Uterus (tissue), 4 donors: ENCODE measurements around the gene MAP3K20. TPM values are rescaled to one million over a fixed set of nuclear protein-coding genes. Genes with fewer than 3 reads are reported as not detected.

ENCODE experiments used
- DNase-seq, 2 donors: peaks; one replicate each; pipeline ENCODE4 v3.0.0-alpha.2; 2019 to 2020
- H3K27ac ChIP-seq, 2 donors: fragments of 200-600 bp; sonication (generic); 1 replicate in 1 of 2; 2 replicates in 1 of 2; pipeline ENCODE4 v1.5.1; 2016 to 2018
- H3K27me3 ChIP-seq, 2 donors: fragments of 200-600 bp; sonication (generic); one replicate each; pipeline ENCODE4 v1.5.1; 2018 to 2019; ENCODE audit warnings: control low read depth in 1 of 2
- H3K36me3 ChIP-seq, 2 donors: fragments of 200-600 bp; sonication (generic); one replicate each; pipeline ENCODE4 v1.5.1; 2019; ENCODE audit warnings: control low read depth in 1 of 2
- H3K4me1 ChIP-seq, 2 donors: fragments of 200-600 bp; sonication (generic); one replicate each; pipeline ENCODE4 v1.5.1; 2018 to 2019; ENCODE audit warnings: control low read depth in 1 of 2
- H3K4me3 ChIP-seq, 2 donors: fragments of 200-600 bp; sonication (generic); 1 replicate in 1 of 2; 2 replicates in 1 of 2; pipeline ENCODE4 v1.5.1; 2018 to 2019; ENCODE audit warnings: mild to moderate bottlenecking in 1 of 2
- H3K9me3 ChIP-seq, 2 donors: fragments of 200-600 bp; sonication (generic); one replicate each; pipeline ENCODE4 v1.5.1; 2019; ENCODE audit warnings: control low read depth in 1 of 2
- POLR2A ChIP-seq, 2 donors: fragments of 450-650 bp; IDR thresholded peaks; one replicate each; pipeline ENCODE4 v1.6.1; 2016; ENCODE audit warnings: antibody characterized with exemption in 2 of 2, mild to moderate bottlenecking in 1 of 2, moderate library complexity in 1 of 2
- intact Hi-C: fragments of 100-400 bp; cut with DNase I; formaldehyde crosslinking; loops from one replicate; pipeline ENCODE4 v1.15.1; 2023; ENCODE audit warnings: low total_unique reads
- total RNA-seq, 4 donors: library from RNA; depleted of rRNA in 3 of 4; stranded (reverse); fragments of >200 nt in 3 of 4; gene quantifications; one replicate each; pipeline versions ENCODE4 v1.1.0 to v1.2.4, GENCODE V29; 2014 to 2023
- TF ChIP-seq, protein P1 (sequence below), 4 experiments: fragments of 200-600 bp in 2 of 4; fragments of 450-650 bp in 2 of 4; sonication (generic) in 2 of 4; IDR thresholded peaks; one replicate each; pipeline ENCODE4 v1.5.1; 2016 to 2019; ENCODE audit warnings: antibody characterized with exemption in 4 of 4, mild to moderate bottlenecking in 2 of 4, moderate library complexity in 1 of 4
- donor health status: DM: yes; HTN: yes; CAD: no.

MAP3K20 gene
- total RNA-seq, 4 donors from 2014 or later = 47.6 to 183 (median 124) TPM

DNA sequence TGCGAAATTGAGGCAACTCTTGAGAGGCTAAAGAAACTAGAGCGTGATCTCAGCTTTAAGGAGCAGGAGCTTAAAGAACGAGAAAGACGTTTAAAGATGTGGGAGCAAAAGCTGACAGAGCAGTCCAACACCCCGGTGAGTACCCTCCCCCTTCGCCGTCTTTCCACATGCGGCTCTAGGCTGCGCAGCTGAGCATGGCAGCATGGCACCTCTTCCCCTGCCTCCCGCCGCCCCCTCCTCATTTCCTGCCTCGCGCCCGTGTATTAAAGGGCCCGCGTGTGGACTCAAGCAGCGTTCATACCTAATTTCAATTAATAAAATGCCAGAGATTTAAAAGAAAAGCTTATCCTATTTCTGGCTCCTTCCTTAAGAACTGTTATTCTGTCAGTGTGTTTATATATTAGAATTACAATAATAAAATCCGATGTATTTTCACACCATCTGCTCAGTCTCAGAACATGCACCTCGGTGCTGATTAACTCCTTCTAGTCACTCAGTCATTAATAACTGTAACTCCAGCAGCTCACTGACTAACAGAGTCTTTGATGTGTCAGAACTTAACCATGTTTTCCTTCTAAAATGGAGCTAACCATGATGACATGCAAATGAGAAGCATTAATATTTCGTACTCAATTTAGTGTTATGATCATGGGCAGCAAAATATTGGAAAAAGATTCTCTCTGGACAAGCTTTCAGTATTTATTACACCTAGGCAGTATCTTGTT, 141.6 kb downstream of the MAP3K20 start:
- intact Hi-C loops = no loop called here
- no peaks in the 10 kb centered on the region for H3K36me3 ChIP-seq
- DNase-seq = no peak
- no peaks in the 10 kb centered on the region for H3K4me1 ChIP-seq
- H3K9me3 ChIP-seq = no peaks in the 10 kb centered on the region
- H3K27me3 ChIP-seq = no peaks in the 10 kb centered on the region
- H3K4me3 ChIP-seq = no peak overlapping the region
- H3K27ac ChIP-seq = no peak overlapping the region
- TF ChIP-seq, protein P1, sequence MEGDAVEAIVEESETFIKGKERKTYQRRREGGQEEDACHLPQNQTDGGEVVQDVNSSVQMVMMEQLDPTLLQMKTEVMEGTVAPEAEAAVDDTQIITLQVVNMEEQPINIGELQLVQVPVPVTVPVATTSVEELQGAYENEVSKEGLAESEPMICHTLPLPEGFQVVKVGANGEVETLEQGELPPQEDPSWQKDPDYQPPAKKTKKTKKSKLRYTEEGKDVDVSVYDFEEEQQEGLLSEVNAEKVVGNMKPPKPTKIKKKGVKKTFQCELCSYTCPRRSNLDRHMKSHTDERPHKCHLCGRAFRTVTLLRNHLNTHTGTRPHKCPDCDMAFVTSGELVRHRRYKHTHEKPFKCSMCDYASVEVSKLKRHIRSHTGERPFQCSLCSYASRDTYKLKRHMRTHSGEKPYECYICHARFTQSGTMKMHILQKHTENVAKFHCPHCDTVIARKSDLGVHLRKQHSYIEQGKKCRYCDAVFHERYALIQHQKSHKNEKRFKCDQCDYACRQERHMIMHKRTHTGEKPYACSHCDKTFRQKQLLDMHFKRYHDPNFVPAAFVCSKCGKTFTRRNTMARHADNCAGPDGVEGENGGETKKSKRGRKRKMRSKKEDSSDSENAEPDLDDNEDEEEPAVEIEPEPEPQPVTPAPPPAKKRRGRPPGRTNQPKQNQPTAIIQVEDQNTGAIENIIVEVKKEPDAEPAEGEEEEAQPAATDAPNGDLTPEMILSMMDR (IDR thresholded peaks at IDR 0.05) = no peak
- TF ChIP-seq POLR2A (IDR thresholded peaks at IDR 0.05) = no peak

DNA sequence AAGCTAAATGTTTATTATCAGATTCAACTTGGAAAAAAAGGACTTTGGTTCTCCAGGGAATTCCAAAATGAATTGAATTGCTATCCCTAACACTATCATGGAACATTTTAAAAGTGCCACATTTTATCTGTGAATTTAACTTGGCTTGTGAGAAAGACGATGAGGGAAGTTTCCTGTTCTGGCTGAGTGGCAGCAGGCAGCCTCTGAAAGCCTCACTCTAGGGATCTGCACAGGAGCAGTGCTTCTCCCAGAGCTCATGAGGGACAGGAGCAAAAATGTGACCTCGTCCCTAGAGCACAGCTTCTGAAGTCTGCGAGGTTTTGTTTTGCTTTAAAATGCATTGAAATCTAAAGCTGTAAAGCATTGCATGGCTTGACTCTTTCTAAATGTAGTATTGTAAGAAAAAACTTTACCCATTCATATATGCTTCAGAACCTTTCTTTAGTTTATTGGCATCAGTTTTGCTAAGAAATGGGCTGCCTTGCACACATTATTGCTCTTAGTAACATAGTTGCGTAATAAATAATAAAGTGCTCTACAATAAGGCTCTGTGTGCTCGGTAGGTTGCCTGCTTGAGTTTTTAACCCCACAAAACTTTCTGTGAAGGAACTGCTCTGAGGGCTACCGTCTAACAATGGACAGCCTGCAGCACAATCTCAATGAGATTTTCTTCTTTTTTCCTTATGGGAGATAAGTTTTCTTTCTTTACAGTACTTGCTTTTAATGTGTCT, 142.8 kb downstream of the MAP3K20 start:
- intact Hi-C loops = no loop called here
- Histone ChIP-seq H3K4me1 (no peaks in the 10 kb centered on the region), H3K36me3 (no peaks in the 10 kb centered on the region), H3K27me3 (no peaks in the 10 kb centered on the region), H3K27ac (peak overlapping the region in 1 of 2 donors; percentile 37), H3K4me3 (no peak overlapping the region), H3K9me3 (no peaks in the 10 kb centered on the region)
- no peak for DNase-seq
- TF ChIP-seq, protein P1 (IDR thresholded peaks at IDR 0.05) = no peak
- no peak for TF ChIP-seq POLR2A (IDR thresholded peaks at IDR 0.05)

DNA sequence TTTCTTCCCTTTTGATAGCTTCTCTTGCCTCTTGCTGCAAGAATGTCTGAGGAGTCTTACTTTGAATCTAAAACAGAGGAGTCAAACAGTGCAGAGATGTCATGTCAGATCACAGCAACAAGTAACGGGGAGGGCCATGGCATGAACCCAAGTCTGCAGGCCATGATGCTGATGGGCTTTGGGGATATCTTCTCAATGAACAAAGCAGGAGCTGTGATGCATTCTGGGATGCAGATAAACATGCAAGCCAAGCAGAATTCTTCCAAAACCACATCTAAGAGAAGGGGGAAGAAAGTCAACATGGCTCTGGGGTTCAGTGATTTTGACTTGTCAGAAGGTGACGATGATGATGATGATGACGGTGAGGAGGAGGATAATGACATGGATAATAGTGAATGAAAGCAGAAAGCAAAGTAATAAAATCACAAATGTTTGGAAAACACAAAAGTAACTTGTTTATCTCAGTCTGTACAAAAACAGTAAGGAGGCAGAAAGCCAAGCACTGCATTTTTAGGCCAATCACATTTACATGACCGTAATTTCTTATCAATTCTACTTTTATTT, 145.6 kb downstream of the MAP3K20 start:
- DNase-seq = no peak
- Histone ChIP-seq H3K9me3 (no peaks in the 10 kb centered on the region), H3K27ac (no peak overlapping the region), H3K4me1 (no peaks in the 10 kb centered on the region), H3K36me3 (no peaks in the 10 kb centered on the region), H3K27me3 (no peaks in the 10 kb centered on the region), H3K4me3 (no peak overlapping the region)
- intact Hi-C loops = no loop called here
- no peak for TF ChIP-seq POLR2A (IDR thresholded peaks at IDR 0.05)
- TF ChIP-seq, protein P1 (IDR thresholded peaks at IDR 0.05) = no peak

DNA sequence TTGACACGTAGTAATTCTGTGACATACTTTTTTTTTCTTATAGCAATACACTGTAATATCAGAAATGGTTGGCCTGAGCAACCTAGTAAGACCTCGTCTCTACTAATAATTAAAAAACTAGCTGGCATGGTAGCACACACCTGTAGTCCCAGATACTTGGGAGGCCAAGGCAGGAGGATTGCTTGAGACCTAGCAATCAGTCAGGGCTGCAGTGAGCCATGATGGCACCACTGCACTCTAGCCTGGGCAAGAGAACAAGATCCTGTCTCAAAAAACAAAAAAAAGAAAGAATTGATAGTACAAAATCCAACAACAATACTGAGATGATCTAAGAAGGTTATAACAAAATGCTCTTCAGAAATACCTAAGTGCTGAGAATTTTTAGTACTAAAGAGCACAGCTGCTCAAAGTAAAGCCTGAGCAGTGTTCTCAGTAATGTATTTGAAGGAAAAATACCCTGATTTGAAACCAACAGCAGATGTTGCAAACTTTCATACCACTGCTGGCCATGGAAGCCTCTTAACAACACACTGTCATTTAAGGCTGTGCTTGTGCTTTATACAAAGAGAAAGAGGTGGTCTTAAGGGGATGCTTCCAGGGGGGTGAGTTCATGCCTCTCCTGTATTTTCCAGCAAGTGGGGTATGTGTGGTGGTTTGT, 146.4 kb downstream of the MAP3K20 start:
- Histone ChIP-seq H3K4me1 (no peaks in the 10 kb centered on the region), H3K27ac (no peak overlapping the region), H3K9me3 (no peaks in the 10 kb centered on the region), H3K27me3 (no peaks in the 10 kb centered on the region), H3K36me3 (no peaks in the 10 kb centered on the region), H3K4me3 (no peak overlapping the region)
- intact Hi-C loops = no loop called here
- TF ChIP-seq, protein P1 (IDR thresholded peaks at IDR 0.05) = no peak
- no peak for TF ChIP-seq POLR2A (IDR thresholded peaks at IDR 0.05)
- DNase-seq = no peak
